NCI-H2029 (cell line): Measurements from ENCODE around the gene TCFL5.

ENCODE experiments used
- DNase-seq: peaks from one replicate; lab custom pipeline; 2025; lab: John Stamatoyannopoulos, UW

The TCFL5 gene

GRCh38 chr20:62834967-62835730, 26.5 kb downstream of the TCFL5 start:
- DNase-seq: no peak

GRCh38 chr20:62832951-62833391, 28.7 kb downstream of the TCFL5 start:
- DNase-seq: no peak

DNA sequence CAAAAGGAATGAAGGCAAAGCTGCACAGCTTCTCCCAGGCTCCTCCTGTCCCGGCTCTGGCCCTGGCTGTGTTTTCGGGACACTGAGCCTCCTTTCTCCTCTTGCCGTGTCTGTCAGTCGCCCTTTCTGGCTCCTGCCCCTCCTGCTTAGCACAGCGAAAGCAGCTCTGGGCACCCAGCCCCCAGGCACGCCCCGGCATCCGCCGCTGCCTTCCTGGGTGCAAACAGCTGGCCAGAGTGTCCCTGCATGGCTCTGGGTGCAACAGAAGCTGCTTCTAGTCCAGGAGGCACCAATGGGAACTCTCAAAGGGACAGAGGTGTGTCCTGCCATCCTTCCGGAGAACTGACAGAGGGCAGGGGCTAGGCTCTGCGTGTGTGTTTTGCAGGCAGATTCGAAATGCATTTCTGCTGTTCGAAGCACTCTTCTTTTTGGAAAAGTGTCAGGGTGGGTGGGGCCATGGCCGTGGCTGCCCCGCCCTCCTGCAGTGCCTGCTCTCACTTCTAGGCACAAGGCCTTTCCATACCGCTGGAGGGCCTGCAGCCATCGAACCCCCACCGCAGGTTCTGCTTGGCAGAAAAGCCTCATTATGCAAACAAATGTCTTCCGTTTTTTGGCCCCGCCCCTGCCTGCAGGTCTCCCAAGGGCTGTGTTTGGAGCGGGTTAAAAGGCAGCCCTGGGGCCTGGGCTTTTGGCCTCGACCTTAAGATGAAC, 29.3 kb downstream of the TCFL5 start:
- peak; percentile 72 for DNase-seq

- DNase-seq: no peak
Observed at GRCh38 chr20:62831854-62832211, 29.8 kb downstream of the TCFL5 start.

DNA sequence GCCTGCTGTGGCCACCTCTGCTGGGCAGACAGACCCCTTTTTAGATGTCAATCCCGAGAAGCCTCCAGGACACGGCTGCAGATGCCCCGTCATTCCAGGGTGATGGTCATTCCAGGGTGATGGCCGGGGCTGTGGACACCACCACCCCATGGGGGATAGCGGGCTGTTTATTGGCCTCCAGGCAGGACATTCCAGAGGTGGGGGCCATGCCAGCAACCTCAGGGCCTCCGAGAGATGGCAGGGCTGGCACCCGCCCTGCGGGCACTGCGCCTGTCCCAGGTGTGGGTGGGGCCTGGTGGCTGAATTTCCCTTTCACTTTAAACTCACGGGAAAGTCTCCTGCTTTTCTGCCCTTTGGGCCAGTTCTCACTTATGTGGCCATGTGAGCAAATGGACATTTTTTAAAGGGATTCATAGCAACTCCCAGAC, 30.2 kb downstream of the TCFL5 start:
- no peak for DNase-seq

DNA sequence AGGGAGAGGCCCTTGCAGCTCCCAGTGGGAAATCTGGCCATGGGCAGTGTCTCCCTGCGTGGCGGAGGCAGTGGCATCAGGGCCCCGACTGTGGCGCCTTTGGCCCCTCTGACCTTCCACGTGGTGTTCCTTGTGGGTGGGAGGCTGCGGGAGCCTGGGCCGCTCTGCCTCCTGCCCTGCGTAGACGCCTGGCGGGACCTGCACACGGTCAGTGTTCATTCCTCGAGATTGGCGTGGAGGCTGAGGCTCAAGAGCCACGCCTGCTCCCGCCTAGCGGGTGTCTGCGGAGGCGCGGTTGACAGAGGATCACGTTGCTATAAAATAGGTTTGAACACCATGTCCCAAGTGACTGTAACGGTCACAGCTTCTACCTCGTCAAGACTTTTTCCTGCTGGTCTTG, 30.8 kb downstream of the TCFL5 start:
- DNase-seq: no peak

- DNase-seq: no peak
Observed at GRCh38 chr20:62830251-62830650, 31.4 kb downstream of the TCFL5 start.

DNA sequence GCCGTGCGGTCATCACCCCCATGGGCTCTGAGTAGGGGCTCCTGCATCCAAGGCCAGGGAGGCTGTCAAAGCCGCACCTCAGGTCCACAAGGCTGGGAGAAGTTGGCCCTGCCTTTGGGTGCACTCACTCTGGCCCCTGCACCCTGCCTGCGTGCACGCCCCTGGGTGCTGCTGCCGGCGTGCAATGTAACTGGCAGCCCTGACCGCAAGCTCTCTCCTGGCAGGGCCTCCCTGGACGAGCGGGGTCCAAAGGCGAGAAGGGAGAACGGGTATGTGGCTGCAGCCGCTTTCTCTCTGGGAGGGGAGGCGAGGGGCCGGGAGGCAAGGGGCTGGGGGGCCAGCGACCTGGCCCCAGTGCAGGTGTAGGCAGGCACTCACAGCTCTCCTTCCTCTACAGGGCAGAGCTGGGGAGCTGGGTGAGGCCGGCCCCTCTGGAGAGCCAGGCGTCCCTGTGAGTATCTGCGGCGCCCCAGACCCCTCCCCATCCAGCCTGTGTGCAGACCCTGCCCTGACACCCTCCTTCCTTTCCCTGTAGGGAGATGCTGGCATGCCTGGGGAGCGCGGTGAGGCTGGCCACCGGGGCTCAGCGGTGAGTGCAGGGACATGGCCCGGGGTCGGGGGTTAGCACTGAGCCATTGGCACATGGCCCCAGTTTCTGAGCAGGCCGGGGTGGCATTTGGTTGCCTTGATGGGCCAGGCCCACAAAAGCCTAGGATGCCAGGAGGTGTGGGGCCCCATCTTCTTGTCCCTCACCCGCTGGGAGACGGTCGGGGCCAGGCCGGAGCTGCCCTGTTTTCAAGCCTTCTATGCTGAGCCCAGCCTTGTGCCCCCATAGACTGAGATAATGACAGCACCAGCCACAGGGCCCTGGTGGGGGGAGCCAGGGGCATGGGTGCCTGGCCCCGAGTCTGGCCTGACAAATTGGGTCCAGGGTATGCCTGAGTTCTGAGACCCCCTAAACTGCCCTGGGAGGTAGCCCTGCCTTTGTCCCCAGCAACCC, 32.1 kb downstream of the TCFL5 start:
- no peak for DNase-seq

- no peak for DNase-seq
Observed at GRCh38 chr20:62828511-62829230, 33.0 kb downstream of the TCFL5 start.

- no peak for DNase-seq
Observed at GRCh38 chr20:62828051-62828450, 33.6 kb downstream of the TCFL5 start.

- no peak for DNase-seq
Observed at GRCh38 chr20:62827311-62828038, 34.1 kb downstream of the TCFL5 start.

GRCh38 chr20:62826646-62827310, 34.8 kb downstream of the TCFL5 start:
- no peak for DNase-seq

DNA sequence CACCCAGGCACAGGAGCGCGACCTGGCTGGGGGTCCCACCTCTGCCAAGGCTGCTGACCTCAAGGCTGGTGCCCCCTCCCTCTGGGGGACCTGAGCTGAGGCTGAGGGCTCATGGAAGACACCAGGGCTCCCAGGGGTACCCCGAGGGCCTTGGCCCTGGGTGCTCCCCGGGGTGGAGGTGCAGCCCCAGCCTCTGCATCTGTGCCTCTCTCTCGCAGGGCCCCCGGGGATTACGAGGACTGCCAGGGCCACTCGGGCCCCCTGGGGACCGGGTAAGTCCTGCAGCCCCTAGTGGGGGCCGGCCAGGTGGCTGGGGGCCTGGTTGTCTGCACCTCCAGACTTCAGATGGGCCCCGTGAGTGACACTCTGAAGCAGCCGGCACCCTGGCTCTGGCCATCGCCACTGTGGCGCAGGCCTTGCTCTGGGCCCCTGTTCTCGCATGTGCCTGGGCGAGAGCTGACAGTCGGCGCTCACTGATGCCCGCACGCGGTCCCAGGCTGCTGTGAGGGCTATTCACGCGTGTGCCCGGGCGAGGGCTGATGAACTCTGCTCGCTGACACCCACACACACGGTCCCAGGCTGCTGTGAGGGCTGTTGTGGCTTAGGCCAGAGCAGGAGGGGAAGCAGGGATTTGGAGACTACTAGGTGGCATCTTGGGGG, 35.5 kb downstream of the TCFL5 start:
- no peak for DNase-seq

GRCh38 chr20:62825333-62825985, 36.2 kb downstream of the TCFL5 start:
- no peak for DNase-seq

- DNase-seq: no peak
Observed at GRCh38 chr20:62824476-62825332, 36.9 kb downstream of the TCFL5 start.

- DNase-seq: no peak
Observed at GRCh38 chr20:62823688-62824475, 37.7 kb downstream of the TCFL5 start.
